ENCODE measurements around the gene INTS4. TPM values are rescaled to one million over a fixed set of nuclear protein-coding genes. Genes with fewer than 3 reads are reported as not detected.

The INTS4 gene
- total and polyA plus RNA-seq, 10 of the 15 experiments (the other 5 are each of a cell fraction or from before 2014, with no cell fraction given), result 20.2 to 50.5 (median 40.0) TPM

- in situ Hi-C loops (cut with MboI), result no loop called here
- SMC1A ChIA-PET (ENCODE audit: uncharacterized antibody, unreplicated experiment), result interaction anchor here (0.5 to 1.3 kb wide), 9 partner anchors 9 to 411 kb away, joined by 3 to 7 read pairs (median 3); partner anchors contain the start of gene INTS4
- Histone ChIP-seq H3K4me3 (no peak overlapping the region), H3K9ac (ENCODE audit: control insufficient read depth, insufficient read depth, low read length) (peak overlapping the region; percentile 55), H3K27ac (ENCODE audit: control insufficient read depth, insufficient read depth) (peak overlapping the region; percentile 50; the same call in 1 of the 2 replicates), H3K27me3 (replicated peaks in 1 of 2; ENCODE audit: control insufficient read depth in 2 of 2, insufficient read depth in 2 of 2, low read length in 1 of 2) (no peaks in the 10 kb centered on the region), H3K79me2 (ENCODE audit: control insufficient read depth, insufficient read depth, low read length) (no peaks in the 10 kb centered on the region), H3K9me3 (replicated peaks; ENCODE audit: control insufficient read depth, insufficient read depth, low read length) (no peaks in the 10 kb centered on the region), H3K4me2 (ENCODE audit: control insufficient read depth, insufficient read depth) (peak overlapping the region; percentile 72), H4K20me1 (ENCODE audit: control insufficient read depth, insufficient read depth) (no peaks in the 10 kb centered on the region), H3K4me1 (ENCODE audit: control insufficient read depth, insufficient read depth, low read length) (peaks cover 7% of the 10 kb centered on the region), H3K36me3 (ENCODE audit: control insufficient read depth in 2 of 2, insufficient read depth in 2 of 2, low read length in 1 of 2) (no peaks in the 10 kb centered on the region), H2AFZ (ENCODE audit: control insufficient read depth, low read depth, low read length) (peak overlapping the region; percentile 96)
- BruUV-seq (replicated peaks), result no TSS peak
- ATAC-seq (peak; percentile 95), FAIRE-seq (peak; percentile 73), DNase-seq (ENCODE audit: low read depth, low spot score) (no peak)
- POLR2A ChIA-PET, result interaction anchor here (0.9 to 1.0 kb wide), 2 partner anchors 19 to 45 kb away, joined by 3 to 5 read pairs; partner anchors contain the start of gene INTS4
- RAD21 ChIA-PET (ENCODE audit: unreplicated experiment), result interaction anchor here (0.6 to 2.5 kb wide), 5 partner anchors 9 to 55 kb away, joined by 3 to 9 read pairs (median 3); no protein-coding TSS in a partner anchor
- CTCF ChIA-PET, result interaction anchor here (0.8 to 1.2 kb wide), 5 partner anchors 19 to 525 kb away, joined by 3 to 4 read pairs (median 3); partner anchors contain the start of gene INTS4
- intact Hi-C loops (cut with micrococcal nuclease; ENCODE audit: unreplicated experiment), result no loop called here
- 33% methylated on average over 7 of the region's 7 CpGs for WGBS (ENCODE audit: insufficient coverage, insufficient replicate concordance, low lambda C conversion rate, missing lambda C conversion rate)
- TF ChIP-seq ATF7 (IDR thresholded peaks at IDR 0.05; ENCODE audit: low read depth) (no peak), DPF2 (IDR thresholded peaks at IDR 0.05) (no peak), MTA2 (IDR thresholded peaks at IDR 0.05; ENCODE audit: low read depth) (0 out of 2 replicates have a peak, but pooled peaks have one; percentile 23), ESRRA (IDR thresholded peaks at IDR 0.05; ENCODE audit: low read length) (no peak), ZBTB11 (CRISPR knock-in tag; IDR thresholded peaks at IDR 0.05) (no peak), ZNF274 (IDR thresholded peaks at IDR 0.05; ENCODE audit: insufficient read depth, insufficient read length) (no peak), YY1 (IDR thresholded peaks at IDR 0.05; ENCODE audit: low read depth, low read length) (0 out of 2 replicates have a peak, but pooled peaks have one; percentile 36), MYC (IDR thresholded peaks at IDR 0.05; ENCODE audit: insufficient read depth, insufficient read length, insufficient replicate concordance, low read length, severe bottlenecking) (no peak), NFXL1 (IDR thresholded peaks at IDR 0.05; ENCODE audit: borderline replicate concordance) (no peak), FOXK2 (IDR thresholded peaks at IDR 0.05) (no peak), RELB (IDR thresholded peaks at IDR 0.05; ENCODE audit: low read depth) (0 out of 2 replicates have a peak, but pooled peaks have one; percentile 23), SMARCA5 (IDR thresholded peaks at IDR 0.05) (no peak), TAF1 (IDR thresholded peaks at IDR 0.05; ENCODE audit: borderline replicate concordance, low read depth, low read length) (no peak), STAT1 (conservative IDR thresholded peaks at IDR 0.05) (no peak), SIN3A (IDR thresholded peaks at IDR 0.05; ENCODE audit: low read depth, low read length) (no peak), IKZF2 (IDR thresholded peaks at IDR 0.05) (peak; percentile 21 to 61; a peak in 3 of 4 replicates), NBN (IDR thresholded peaks at IDR 0.05) (peak; percentile 74; the same call in 1 of the 2 replicates)
Measured at GRCh38 chr11:78039919-78040671, 45.6 kb upstream of the INTS4 start.

All from GM12878 (cell line).